Jurkat, Clone E6-1 (cell line): ENCODE measurements around the gene TMA7B.

ENCODE experiments used
- DNase-seq: peaks from one replicate; pipeline ENCODE4 v3.0.0-alpha.2; 2011; ENCODE audit warnings: low read depth, low spot score
- H3K4me3 ChIP-seq: 2 replicates; pipeline ENCODE4 v1.5.1; 2011; ENCODE audit warnings: mild to moderate bottlenecking, low read length, control low read depth, moderate library complexity

TMA7B gene

DNA sequence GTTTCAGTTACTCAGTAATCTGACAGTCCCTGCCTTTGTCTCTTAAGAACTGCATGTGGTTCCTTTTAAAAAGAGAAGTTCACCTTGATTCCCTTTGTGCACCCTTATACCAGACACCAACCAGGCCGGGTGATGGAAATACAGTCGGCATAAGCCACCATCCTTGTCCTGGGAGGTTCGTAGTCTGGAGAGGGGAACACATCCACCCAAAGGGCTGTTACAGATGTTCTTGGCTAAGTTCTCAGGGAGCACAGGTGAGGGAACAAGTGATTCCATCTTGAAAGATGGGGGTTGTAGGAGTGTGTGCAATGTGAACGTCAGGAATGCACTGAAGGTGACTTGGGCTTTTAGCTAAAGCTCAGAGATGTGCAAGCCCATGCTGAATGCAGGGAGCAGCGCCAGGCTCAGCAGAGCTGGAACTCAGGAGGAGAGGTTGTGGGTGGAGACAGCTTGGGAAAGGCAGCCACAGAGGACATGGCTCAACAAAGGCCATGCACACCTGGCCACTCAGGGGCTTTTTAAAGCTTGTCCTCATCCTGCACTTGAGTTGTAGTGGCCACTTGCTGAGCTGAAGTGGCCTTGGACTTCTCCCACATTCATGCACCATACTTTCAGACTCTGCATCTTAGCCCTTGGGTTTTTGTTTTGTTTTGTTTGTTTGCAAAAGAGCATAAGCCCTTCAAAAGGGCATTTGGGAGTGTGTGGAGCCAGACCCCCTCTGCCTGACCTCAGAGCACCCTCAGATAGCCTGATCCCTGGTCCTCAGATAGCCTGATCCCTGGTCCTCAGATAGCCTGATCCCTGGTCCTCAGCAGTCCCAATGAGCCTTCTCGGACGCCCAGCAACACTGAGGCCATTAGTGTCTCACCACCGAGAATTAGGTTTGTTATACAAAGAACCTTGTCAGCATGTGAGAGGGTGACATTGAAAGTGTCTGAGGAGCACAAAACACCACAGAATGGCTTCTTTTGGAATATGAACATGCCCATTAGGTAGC is 12.7 kb upstream of the TMA7B start:
- no peak for DNase-seq
- H3K4me3 ChIP-seq, result no peak overlapping the region

DNA sequence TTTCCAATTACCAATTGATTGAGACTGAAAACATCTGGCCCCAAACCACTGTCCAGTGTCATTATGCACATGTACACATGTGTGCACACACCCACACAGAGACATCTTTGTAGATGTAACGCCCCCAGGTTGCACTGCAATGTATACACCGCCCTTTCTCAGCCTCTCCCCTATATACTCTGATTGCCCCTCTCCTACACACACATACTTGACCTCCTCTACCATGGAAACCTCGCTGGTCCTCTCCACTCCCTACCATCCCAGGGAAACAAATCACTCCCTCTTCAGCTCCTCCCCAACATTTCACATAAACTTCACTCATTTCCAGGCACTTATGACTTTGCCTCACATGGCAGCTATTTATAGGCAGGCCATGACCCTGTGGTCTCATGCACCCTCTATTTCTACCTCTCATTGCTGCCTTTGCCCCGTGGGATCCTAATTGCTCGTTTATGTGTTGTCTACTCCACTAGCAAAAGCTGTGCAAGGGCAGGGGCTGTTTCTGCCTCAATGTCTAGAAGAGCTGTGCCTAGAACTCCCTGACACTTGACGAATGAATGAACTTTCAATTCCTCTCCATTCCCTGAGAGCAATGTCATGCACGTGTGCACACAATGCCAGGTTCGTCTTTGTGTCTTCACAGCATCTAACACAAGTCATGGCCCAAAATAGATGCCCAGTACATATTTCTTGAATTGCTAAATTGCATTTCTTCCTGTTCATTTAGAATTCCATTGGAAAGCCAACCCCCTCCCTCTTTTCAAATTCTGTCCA is 10.0 kb upstream of the TMA7B start:
- DNase-seq, result no peak
- H3K4me3 ChIP-seq, result no peak overlapping the region

GRCh38 chr22:39951603-39952293 is 8.4 kb upstream of the TMA7B start:
- DNase-seq, result peak; percentile 96

DNA sequence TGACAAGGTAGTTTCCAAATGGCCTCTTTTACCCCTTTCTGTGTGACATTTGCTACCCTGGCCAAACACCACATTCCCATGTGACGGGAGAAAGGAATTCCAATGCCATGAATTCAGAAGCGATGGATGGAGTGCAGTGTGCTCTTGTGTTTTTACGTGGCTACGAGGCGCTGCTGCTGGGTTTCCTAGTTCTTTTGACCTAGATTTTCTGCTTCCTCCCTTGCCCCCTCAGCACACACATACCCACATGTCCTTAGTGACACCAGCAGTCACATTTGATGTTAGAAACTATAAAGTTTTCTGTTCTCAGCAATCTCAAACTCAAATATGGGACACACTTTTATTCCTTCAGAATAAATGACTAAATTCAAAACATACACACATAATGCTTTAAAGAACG is 7.8 kb upstream of the TMA7B start:
- DNase-seq, result peak; percentile 54
- H3K4me3 ChIP-seq, result no peak overlapping the region

More at GRCh38 chr22:39951603-39952293, 8.4 kb upstream of the TMA7B start:
- peak overlapping the region; percentile 2; the same call in 1 of the 2 replicates for H3K4me3 ChIP-seq

DNA sequence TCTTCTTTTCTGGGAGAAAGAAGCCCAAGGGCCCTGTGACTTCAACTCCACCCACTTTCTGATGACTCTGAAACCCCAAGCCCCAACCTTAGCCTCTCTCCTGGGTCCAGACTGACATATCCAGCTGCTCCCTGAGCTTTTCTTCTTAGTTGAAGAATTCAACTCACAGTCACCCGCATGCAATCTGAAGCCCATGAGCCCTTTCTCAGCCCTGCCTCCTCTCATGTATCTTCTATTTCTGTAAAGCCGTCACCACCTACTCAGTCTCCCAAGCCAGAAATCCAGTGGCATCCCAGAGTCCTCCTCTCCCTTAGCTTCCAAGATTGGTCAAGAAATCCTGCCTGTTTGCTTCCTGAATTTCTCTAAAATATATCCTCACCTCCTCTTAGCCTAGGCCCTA is 7.1 kb upstream of the TMA7B start:
- DNase-seq, result no peak
- H3K4me3 ChIP-seq, result no peak overlapping the region

DNA sequence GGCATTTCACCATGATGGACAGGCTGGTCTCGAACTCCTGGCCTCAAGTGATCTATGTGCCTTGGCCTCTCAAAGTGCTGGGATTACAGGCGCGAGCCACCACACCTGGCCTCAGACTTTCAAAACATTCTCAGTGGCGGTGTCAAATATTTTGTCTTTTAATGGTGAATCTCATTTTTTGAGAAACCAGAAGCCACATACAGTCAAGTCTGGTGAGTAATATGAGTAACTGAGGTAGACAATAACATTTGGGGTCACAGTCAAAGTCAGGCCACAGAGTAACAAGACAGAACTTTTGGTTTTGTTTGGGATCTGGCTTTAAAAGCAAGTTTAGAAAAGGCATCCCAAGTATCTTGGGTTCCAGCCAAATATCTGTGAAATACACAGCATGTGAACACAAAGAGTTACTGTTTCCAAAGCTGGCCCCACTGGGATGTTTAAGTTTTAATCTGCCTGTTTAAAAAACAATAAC is 5.6 kb upstream of the TMA7B start:
- H3K4me3 ChIP-seq, result no peak overlapping the region
- DNase-seq, result no peak

GRCh38 chr22:39955675-39956074 is 4.5 kb upstream of the TMA7B start:
- DNase-seq, result no peak
- no peak overlapping the region for H3K4me3 ChIP-seq

DNA sequence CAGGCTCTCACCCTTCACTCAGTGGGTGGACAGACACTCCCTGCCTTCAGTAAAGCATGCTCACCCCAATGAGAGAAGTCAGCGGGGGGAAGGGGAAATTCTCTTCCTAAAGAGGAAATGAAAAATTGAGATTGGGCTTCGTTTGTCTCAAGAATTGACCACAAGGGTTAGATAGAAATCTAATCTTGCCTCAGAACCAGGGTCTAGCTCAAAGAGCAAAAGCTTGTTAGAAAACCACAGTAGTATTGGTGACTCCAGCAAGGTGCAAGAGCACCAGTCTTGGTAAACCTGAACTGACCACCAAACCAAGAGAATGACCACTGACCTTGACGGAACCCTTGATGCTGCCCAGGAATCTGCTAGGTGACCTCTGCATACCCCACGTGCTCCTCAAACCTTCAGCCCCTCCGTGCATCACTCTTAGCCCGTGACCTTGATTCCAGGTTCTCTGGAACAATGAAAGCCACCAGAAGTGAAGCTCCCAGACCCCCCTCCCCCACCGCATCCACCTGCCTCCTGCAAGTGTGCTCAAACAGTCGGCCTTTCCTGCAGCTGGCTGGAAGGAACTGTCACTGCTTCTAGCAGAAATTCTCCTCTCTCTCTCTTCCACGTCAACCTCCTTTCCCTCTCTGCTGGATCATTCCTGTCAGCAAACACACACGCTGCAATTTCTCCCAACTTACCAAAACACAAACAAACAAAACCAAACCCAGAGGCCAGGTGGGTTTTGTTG is 3.1 kb upstream of the TMA7B start:
- peak; percentile 77 for DNase-seq
- no peak overlapping the region for H3K4me3 ChIP-seq

DNA sequence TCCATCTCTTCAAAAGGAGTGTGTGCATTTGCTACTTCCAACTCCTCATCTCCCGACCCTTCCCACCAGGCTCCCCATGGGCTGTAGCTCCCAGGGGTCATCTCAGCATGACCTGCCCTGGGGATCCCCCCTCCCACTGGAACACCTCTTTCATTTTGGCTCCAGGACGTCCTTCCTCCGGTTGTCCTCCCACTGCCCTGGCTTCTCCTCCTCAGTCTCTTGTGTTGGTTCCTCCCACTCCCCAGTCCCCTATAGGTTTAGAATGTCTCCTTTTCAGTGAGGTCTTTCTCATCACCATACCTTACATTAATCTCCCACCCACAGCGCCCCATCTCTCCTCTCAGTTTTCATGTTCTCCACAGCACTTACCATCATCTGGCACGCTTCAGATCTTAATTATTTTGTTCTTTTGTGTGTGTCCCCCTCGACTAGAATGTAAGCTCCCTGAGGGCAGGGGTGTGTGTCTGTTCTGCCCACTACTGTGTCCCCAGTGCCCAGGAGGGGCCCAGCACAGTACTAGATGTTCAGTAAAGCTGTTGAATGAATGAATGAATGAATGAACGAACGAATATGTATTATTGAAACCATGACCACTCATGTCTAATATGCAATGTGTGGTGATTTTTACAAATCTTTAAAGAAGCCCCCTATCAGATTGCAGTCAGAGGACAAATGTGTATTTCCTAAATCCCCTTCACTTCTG is 2.0 kb upstream of the TMA7B start:
- no peak for DNase-seq

GRCh38 chr22:39958949-39959639 is 1.1 kb upstream of the TMA7B start:
- DNase-seq, result no peak
- H3K4me3 ChIP-seq, result no peak overlapping the region

More for the DNA sequence above, 2.0 kb upstream of the TMA7B start:
- no peak overlapping the region for H3K4me3 ChIP-seq

- no peak for DNase-seq
- no peak overlapping the region for H3K4me3 ChIP-seq
These were observed 872 bp downstream of the TMA7B start for GRCh38 chr22:39960791-39961746.

DNA sequence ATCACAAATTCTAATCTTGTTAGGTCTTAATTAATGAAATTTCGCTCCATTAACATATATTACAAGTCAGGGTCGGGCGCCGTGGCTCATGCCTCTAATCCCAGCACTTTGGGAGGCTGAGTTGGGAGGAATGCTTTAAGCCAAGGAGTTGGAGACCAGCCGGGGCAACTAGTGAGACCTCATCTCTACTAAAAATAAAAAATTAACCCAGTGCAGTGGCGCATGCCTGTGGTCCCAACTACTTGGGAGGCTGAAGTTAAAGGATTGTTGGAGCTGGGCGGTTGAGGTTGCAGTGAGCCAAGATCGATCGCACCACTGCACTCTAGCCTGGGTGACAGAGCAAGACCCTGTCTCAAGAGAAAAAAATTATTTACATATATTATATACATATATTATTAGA is 1.9 kb downstream of the TMA7B start:
- no peak overlapping the region for H3K4me3 ChIP-seq
- no peak for DNase-seq

GRCh38 chr22:39965748-39966147 is 5.6 kb downstream of the TMA7B start:
- no peak for DNase-seq
- no peak overlapping the region for H3K4me3 ChIP-seq

DNA sequence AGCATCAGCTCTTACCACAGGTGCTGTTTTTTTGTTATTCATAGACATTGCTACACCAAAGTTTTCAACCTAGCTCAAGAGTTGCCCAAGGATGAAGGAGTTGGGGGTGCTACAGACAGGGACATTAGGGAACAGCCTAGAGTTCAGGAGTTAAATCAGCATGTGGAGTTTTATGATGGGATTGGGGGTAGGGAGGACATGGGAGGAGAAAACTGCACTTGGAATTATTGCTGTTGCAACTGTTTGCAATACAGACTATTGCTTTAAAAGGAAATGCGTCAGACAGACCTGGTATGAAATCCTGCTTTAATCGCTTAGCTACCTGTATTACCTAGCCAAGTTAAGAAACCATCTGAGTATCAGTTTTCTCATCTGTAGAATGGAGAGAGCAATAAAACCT is 6.3 kb downstream of the TMA7B start:
- H3K4me3 ChIP-seq, result no peak overlapping the region
- no peak for DNase-seq

GRCh38 chr22:39967103-39967829 is 7.1 kb downstream of the TMA7B start:
- no peak for DNase-seq

More at GRCh38 chr22:39967103-39967829, 7.1 kb downstream of the TMA7B start:
- no peak overlapping the region for H3K4me3 ChIP-seq
